Measurements from ENCODE around the gene AUNIP. TPM values are rescaled to one million over a fixed set of nuclear protein-coding genes. Genes with fewer than 3 reads are reported as not detected.

Gene AUNIP
- total RNA-seq, 1 experiment from 2014 or later = 11.0 TPM

- no peak for TF ChIP-seq EZH2 (IDR thresholded peaks at IDR 0.05; ENCODE audit: low read depth)
- no peak for TF ChIP-seq CTCF (conservative IDR thresholded peaks at IDR 0.05)
- Histone ChIP-seq H3K9me2 (ENCODE audit: insufficient read depth) (no peaks in the 10 kb centered on the region), H3K36me3 (ENCODE audit: low read depth) (no peaks in the 10 kb centered on the region), H3K4me3 (no peak overlapping the region), H3K27me3 (ENCODE audit: insufficient read depth, low read depth) (no peaks in the 10 kb centered on the region), H3K27ac (no peak overlapping the region), H3K4me2 (no peak overlapping the region), H2AFZ (no peak overlapping the region), H3K4me1 (replicated peaks; ENCODE audit: insufficient read depth) (no peaks in the 10 kb centered on the region), H3K79me2 (ENCODE audit: low read depth) (no peaks in the 10 kb centered on the region), H3F3A (ENCODE audit: insufficient read depth, low read depth) (no peaks in the 10 kb centered on the region), H4K20me1 (ENCODE audit: insufficient read depth) (no peaks in the 10 kb centered on the region), H3K9me3 (ENCODE audit: insufficient read depth, low read depth) (no peaks in the 10 kb centered on the region)
- ChIA-PET CTCF (interaction anchor here (0.7 kb wide), 1 partner anchor 274 kb away, joined by 4 read pairs; no protein-coding TSS in a partner anchor), POLR2A (ENCODE audit: unreplicated experiment) (interaction anchor here (0.6 kb wide), 1 partner anchor 659 kb away, joined by 3 read pairs; no protein-coding TSS in a partner anchor)
- BruUV-seq (replicated peaks) = no TSS peak
- no peak for DNase-seq
- intact Hi-C loops (cut with micrococcal nuclease; ENCODE audit: unreplicated experiment) = no loop called here
These were observed 54.9 kb downstream of the AUNIP start for GRCh38 chr1:25804244-25804963.

- Histone ChIP-seq H3K4me1 (replicated peaks; ENCODE audit: insufficient read depth) (no peaks in the 10 kb centered on the region), H3F3A (ENCODE audit: insufficient read depth, low read depth) (no peaks in the 10 kb centered on the region), H3K79me2 (ENCODE audit: low read depth) (no peaks in the 10 kb centered on the region), H2AFZ (no peak overlapping the region), H3K4me2 (no peak overlapping the region), H3K9me2 (ENCODE audit: insufficient read depth) (no peaks in the 10 kb centered on the region), H3K27ac (no peak overlapping the region), H3K36me3 (ENCODE audit: low read depth) (no peaks in the 10 kb centered on the region), H3K4me3 (no peak overlapping the region), H4K20me1 (ENCODE audit: insufficient read depth) (no peaks in the 10 kb centered on the region), H3K9me3 (ENCODE audit: insufficient read depth, low read depth) (no peaks in the 10 kb centered on the region), H3K27me3 (ENCODE audit: insufficient read depth, low read depth) (no peaks in the 10 kb centered on the region)
- intact Hi-C loops (cut with micrococcal nuclease; ENCODE audit: unreplicated experiment) = no loop called here
- POLR2A ChIA-PET (ENCODE audit: unreplicated experiment) = no interaction called here
- no peak for DNase-seq
- TF ChIP-seq EZH2 (IDR thresholded peaks at IDR 0.05; ENCODE audit: low read depth) (no peak), CTCF (conservative IDR thresholded peaks at IDR 0.05) (no peak)
- CTCF ChIA-PET = interaction anchor here (0.7 kb wide), 1 partner anchor 273 kb away, joined by 4 read pairs; no protein-coding TSS in a partner anchor
- BruUV-seq (replicated peaks) = no TSS peak
These were observed 55.9 kb downstream of the AUNIP start for GRCh38 chr1:25803368-25803767.

- no peak for TF ChIP-seq EZH2 (IDR thresholded peaks at IDR 0.05; ENCODE audit: low read depth)
- no peak for TF ChIP-seq CTCF (conservative IDR thresholded peaks at IDR 0.05)
- ChIA-PET CTCF (no interaction called here), POLR2A (ENCODE audit: unreplicated experiment) (no interaction called here)
- no TSS peak for BruUV-seq (replicated peaks)
- no peak overlapping the region for H3K4me3 ChIP-seq
- H2AFZ ChIP-seq = no peak overlapping the region
- no peak for DNase-seq
- H3K9me3 ChIP-seq (ENCODE audit: insufficient read depth, low read depth) = no peaks in the 10 kb centered on the region
- no peak overlapping the region for H3K4me2 ChIP-seq
- H3K27ac ChIP-seq = no peak overlapping the region
- H3K9me2 ChIP-seq (ENCODE audit: insufficient read depth) = no peaks in the 10 kb centered on the region
- no peaks in the 10 kb centered on the region for H3F3A ChIP-seq (ENCODE audit: insufficient read depth, low read depth)
- H4K20me1 ChIP-seq (ENCODE audit: insufficient read depth) = no peaks in the 10 kb centered on the region
- no peaks in the 10 kb centered on the region for H3K79me2 ChIP-seq (ENCODE audit: low read depth)
- intact Hi-C loops (cut with micrococcal nuclease; ENCODE audit: unreplicated experiment) = no loop called here
- no peaks in the 10 kb centered on the region for H3K4me1 ChIP-seq (replicated peaks; ENCODE audit: insufficient read depth)
- no peaks in the 10 kb centered on the region for H3K36me3 ChIP-seq (ENCODE audit: low read depth)
- no peaks in the 10 kb centered on the region for H3K27me3 ChIP-seq (ENCODE audit: insufficient read depth, low read depth)
These were observed 56.3 kb downstream of the AUNIP start for GRCh38 chr1:25802915-25803314.

Measured in PC-9 (cell line).